Suprapubic skin (tissue), 3 donors: Measurements from ENCODE around the gene MTMR6.

Experiments
- POLR2A ChIP-seq, 2 donors: fragments of 450-650 bp; IDR thresholded peaks; one replicate each; pipeline ENCODE4 v1.6.1; 2017; ENCODE audit warnings: antibody characterized with exemption in 2 of 2, mild to moderate bottlenecking in 2 of 2, moderate library complexity in 2 of 2
- TF ChIP-seq, protein P1 (sequence below), 2 donors: fragments of 200-600 bp in 1 of 2; fragments of 450-650 bp in 1 of 2; sonication (generic) in 1 of 2; IDR thresholded peaks; one replicate each; pipeline ENCODE4 v1.5.1; 2016 to 2019; ENCODE audit warnings: antibody characterized with exemption in 2 of 2, mild to moderate bottlenecking in 1 of 2, moderate library complexity in 1 of 2

- TF ChIP-seq, protein P1, sequence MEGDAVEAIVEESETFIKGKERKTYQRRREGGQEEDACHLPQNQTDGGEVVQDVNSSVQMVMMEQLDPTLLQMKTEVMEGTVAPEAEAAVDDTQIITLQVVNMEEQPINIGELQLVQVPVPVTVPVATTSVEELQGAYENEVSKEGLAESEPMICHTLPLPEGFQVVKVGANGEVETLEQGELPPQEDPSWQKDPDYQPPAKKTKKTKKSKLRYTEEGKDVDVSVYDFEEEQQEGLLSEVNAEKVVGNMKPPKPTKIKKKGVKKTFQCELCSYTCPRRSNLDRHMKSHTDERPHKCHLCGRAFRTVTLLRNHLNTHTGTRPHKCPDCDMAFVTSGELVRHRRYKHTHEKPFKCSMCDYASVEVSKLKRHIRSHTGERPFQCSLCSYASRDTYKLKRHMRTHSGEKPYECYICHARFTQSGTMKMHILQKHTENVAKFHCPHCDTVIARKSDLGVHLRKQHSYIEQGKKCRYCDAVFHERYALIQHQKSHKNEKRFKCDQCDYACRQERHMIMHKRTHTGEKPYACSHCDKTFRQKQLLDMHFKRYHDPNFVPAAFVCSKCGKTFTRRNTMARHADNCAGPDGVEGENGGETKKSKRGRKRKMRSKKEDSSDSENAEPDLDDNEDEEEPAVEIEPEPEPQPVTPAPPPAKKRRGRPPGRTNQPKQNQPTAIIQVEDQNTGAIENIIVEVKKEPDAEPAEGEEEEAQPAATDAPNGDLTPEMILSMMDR (IDR thresholded peaks at IDR 0.05) = no peak
- no peak for TF ChIP-seq POLR2A (IDR thresholded peaks at IDR 0.05)
Observed at GRCh38 chr13:25198647-25199046, 88.6 kb downstream of the MTMR6 start.
